ENCODE results near the gene PBX1.
A peak's percentile ranks its signal among the peaks of the same experiment; 100 is the strongest.
"Not testable (repeated sequence)": the region's sequence is repeated elsewhere in the genome, so short reads cannot be mapped to it uniquely, and the experiment has no call there.

PBX1 gene

DNA sequence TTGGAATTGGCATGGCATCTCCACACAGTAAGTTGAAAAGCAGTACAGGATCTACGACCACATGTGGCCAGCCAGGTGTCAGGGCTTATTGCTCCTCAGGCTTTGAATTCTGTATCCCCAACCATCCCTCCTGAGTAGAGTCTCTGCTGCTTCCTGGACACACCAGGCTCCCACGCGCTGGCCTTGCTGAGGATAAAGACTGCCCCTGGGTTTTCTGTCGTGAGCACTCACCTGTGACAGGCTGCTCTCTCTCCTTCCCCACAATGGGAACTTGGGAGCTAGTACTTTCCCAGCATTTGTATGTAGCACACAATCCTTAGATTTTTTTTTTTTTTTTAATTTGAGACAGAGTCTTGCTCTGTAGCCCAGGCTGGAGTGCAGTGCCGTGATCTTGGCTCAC, 33.6 kb downstream of the PBX1 start:
- DNase-seq, result no peak

DNA sequence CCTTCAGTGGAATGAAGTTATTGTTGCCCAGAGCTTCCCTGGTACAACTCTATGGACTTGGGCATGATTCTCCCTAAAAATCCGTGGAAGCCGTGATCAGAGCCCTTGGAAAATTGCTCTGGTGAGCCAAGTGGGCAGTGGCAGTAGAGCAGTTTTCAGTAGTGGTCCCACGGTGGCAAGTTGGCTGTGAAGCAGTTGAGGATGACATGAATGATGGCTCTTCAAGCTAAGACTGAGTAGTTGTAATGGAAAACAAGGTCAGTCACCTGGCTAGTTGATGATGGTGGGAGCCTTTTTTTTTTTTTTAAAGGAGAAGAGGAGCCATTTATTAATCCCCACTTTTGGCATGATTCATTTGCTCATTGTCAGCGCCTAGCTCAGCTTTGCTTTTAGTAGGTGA, 36.2 kb downstream of the PBX1 start:
- DNase-seq, result no peak

DNA sequence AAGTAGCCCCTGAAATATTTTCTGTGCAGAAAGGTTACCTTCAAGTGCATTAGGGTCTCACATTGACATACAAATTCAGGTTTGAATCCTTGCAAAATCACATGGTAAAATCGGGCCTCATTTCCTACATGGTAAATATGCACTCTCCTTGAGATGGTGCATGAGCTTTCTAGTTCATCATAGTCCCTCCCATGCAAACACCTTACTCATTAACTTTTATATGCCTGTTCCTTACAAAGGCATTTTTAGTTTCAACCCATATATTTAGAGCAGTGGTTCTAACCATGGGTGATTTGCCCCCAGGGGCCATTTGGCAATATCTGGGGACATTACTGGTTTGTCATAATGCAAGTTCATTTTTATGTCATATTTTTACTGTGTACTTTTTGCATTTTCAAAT, 37.2 kb downstream of the PBX1 start:
- no peak for DNase-seq

DNA sequence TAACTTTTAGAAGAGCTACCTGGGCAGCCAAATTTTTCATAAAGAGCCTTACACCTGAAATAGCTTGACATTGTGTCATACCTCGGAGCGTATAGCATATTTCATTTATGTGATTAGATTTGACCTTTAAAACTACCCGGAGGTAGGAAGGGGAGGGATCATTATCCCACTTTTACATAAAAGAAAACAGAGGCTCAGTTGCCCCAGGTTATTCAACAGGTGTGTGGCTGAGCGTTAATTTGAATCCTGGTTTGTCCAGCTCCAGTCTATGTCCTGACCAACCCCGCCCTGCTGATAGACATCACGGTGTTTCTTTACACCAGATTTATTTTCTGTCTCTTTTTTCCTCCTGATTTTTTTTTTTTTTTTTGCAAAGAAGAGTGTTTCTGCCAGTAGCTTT, 39.7 kb downstream of the PBX1 start:
- no peak for DNase-seq

DNA sequence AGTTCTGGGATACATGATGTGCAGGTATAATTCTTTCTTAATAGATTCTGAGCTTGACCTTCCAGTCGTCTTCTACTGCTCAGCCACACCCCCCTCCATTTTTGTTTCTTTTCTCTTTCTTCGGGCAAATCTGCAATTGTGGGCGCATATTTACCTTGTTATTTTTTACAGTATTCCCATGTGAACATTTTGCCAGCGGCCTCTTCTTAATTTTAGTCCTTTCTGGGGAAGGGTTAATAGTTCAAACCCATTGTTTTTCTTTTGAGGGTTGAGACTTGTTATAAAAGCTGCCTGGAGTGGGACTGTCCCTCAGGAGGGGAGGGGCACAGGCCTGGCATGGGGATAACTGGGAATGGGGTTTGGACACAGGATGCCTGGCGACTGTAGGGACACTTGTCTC, 40.3 kb downstream of the PBX1 start:
- no peak for DNase-seq

DNA sequence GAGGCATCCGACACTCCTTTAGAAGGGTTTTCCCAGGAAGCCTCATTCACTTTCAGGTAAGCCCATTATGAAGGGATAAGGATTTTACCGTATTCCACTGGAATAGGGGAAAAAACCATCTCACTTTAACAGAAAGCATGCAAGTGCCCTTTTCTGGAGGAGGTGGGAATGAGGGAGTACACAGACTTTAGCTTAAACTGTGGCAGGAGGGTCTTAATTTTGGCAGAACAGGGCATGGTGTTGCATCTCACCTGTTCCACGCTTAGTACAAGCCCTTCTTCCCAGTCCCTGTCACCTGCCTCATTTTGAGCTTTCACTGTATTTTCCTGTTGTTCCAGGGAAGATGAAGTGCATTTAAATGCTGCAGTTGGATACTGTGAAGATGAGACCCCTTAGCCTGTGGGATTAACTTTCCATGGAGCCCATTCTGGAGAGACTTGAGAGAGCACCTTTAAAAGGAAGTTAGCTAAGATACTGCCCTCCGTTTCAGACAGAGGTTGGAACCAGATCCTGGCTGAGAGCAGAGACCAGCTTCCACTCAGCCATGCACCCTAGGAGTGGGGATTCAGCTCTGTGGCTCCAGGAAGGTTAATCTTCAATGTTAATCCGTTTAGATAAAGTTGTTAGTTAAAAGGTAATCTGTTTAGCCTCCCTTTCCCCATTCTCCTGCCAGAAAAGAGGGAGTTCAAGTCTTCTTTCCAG, 42.6 kb downstream of the PBX1 start:
- DNase-seq, result no peak

DNA sequence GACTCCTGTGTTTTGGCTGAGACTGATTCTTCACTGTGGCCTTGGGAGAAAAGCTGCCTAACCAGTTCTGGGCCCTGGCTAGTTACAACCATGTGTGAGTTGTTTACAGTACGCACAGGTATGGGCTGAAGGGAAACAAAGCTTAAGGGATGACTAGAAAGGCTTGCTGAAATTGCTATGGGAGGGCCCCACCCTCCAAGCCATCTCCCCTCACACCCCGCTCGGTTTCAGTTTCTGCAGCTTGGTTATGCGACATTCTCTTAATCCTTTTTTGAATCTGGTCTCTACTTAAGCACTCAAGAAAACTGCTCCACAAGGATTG, 43.1 kb downstream of the PBX1 start:
- DNase-seq, result no peak

DNA sequence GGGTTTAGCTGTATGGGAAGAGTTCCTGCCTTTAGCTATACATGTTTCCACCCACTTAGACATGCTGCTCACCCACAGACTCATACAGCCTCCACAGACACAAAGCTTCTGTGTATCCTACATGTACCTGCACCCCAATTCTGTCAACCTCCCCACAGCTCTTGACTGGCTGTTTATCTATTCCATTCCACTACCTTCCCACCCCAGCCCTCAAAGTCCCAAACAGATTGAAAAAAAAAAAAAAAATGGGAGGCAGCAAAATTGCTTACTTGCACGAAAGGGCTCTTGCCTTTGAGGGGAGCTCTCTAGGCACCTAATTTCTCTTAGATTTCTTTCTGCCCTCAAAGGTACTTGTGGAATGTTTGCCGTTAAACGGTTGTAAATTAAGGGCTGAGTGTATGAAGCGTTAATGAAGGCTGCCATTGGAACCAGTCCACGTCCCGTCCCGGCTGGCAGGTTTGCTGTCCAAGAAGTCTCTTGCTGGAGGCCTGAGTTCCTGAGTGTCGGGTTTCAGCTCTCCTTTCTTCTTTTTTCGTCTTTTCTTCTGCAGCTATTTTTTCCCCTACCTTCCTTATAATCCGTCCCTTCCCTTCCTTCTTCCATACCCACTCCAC, 43.6 kb downstream of the PBX1 start:
- no peak for DNase-seq

DNA sequence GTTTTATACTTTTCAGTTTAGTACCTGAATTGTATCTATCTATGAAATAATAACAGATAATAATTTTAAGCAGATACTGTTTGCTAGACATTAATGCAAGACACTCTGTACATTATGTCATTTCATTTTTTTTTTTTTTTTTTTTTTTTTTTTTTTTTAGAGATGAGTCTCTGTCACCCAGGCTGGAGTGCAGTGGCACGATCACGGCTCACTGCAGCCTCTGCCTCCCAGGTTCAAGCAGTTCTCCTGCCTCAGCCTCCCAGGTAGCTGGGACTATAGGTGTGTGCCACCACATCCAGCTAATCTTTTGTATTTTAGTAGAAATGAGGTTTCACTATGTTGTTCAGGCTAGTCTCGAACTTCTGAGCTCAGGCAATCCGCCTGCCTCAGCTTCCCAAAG, 44.8 kb downstream of the PBX1 start:
- DNase-seq, result not testable (repeated sequence)

DNA sequence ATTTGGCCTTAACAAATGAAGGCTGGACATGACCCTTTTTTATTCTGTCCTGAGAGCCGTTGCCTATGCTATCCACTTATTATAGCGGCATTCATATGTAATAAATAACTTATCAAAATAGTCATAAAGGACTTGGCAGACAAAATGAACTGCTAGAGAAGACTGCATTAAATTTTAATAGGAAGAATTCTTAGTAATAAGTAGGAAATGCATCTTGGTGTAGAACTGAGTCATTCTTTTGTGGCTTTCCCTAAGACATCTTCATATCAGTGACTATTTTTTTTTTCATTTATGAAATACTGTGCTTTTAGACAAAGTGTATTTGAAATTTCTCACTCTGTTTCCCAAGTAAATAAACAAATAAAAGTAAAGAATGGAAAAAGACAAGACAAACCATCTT, 45.6 kb downstream of the PBX1 start:
- DNase-seq, result no peak

DNA sequence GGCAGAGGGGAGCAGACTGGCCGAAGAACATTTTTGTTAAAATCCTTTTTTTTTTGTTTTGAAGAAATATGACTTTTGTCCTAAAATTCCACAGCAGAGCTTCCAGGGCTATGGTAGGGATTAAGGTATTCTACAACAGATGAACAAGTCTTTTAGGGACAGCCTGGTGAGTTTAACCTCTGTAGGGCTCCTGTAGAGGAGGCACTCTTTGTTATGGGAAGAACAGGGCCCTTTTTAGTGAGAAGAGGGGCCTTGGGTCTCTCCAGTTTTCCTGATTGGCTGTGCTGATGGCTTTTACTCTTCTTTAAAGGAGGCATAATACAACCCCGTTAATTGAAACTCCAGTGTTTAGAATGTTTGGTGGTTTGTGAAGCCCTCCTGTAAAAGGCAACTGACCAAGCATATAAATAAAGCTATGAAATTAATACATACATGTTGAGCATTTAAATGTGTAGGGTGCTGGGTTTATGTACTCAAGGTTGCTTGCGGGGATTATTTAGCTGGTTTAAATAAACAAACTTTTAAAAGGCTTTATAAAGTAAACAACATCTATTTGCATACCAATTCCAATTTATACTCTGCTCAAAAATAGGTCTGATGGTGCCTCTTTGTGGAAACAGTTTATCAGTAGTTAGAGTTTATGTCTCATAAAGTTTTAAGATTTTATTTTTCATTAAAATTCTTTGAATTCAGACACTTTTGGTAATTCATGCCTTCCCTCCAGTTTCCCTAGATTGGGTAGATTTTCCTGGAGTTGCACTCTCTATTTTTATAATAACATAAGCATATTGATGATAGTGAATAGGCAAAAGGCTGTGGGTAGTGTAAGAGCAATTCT, 46.5 kb downstream of the PBX1 start:
- no peak for DNase-seq

DNA sequence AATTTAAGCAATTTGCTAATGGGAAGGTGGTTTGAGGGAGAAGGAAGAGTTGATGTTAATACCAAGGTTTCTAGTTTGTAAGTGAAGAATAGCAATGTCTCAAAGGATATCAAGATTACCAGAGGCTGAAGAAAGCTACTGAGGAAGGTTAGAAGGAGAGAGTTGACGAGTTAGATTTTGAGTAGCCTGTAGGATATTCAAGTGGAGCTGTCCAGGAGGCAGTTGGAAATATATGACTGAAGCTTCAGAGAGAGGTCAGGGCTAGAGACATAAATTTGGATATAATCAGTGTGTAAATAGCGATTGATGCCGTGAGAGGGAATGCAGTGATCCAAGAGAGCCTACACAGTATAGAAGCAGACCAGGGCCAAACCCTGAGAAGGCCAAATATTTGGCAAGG, 48.4 kb downstream of the PBX1 start:
- DNase-seq, result no peak

DNA sequence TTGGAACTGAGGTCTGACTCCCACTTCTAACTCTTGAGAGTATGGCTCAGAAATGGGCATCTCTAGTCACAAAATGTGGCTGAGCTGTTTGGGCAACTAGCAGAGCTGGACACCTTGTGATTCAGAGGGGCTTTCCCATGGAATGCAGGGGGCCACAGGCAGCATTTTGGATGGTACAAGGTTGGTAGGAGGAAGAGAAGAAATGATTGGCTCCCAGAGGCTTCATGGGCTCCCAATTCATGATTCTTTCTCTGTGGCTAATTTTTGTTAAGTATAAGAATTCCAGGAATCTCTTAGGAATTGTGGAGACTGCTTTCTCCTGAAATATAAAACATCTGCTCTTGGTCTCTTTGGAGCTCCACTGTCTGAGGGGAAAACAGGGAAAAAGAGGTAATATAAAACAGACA, 49.7 kb downstream of the PBX1 start:
- DNase-seq, result no peak

DNA sequence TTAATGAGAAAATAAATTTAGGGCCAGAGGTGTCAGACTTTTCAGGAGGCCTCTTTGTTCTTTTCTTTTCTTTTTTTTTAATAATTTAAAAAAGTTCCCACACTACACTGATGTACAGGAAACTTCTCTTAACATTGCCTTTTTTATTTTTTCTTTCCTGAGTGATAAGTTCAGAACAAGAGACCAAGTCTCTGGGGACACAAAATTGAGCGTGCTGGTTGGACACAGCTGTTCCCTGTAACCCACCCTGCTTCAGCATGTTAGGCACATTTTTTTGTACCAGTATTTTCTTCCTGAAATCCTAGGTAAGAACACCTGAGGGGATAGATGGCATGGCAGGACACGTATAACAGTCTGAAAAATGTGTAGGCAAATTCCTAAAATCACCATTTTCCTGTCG, 50.1 kb downstream of the PBX1 start:
- DNase-seq, result no peak

DNA sequence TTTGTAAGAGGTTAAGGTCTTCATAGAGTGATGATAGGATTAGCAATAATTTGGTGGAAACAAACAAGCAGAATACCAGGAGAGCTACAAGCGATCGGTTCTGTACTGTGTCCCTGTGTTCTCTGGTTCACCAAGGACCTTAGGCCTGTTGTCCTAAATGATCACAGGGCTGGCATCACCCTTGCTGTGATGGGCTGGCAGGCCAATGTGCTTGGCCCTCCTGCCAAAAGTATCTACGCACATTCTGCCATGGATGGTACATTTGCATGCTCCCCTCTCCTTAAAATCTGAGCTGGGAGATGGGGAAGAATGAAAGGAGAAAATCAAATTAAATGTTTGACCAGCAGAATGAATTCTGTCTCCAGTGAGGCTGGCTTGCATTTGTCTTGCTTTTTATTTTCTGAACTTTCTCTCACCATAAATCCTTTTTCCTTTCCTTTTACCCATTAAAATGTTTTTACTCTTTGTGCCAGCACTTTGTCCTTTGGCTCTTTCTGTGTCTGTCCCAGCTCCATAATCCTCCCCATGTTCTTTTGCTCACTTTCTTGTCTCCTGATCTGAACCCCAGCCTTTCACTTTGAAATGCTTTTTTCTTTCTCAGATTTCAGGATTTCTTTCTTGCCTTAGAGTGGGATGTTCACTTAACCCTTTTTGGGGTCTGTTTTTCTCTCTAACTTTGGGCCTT, 51.7 kb downstream of the PBX1 start:
- no peak for DNase-seq

DNA sequence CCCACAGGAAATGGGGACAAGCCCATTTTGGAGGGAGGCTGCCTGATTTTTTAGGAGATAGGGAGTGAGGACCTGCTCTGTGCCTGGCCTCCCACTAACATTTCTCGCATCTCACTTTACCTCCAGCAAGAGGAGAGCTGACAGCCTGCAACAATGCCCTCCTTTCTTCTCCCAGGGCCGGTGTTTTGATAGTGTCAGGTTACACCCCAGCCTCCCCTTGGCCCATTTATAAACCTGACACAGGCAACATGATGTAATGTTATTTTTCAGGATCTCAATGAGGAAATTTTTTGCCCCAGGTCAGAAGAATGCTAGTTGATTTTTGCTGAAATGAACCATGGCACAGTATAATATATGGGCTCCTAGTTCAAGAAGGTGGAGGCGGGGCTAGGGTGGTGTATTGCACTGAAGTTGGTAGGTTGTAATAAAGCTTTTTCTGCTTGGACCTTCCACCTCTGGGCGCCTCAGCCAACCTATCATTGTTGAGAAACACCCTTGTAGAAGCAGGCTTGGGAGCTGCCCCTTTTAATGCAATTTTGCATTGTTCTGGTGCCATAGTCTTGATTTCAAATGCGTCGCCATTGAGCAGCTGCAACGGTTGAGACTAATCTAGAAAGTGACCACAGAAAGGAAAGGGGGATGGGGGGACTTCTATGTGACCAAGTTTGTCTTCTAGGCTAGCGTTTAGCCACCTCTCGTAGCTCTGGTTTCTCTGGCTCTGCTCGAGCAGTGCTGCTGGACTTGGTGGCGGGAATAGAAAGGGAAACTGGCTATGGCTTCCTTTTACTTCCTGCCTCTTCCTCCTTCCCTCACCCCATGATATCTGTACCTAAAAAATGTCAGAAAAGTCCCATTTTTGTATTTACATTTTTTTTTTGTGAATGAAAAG, 53.0 kb downstream of the PBX1 start:
- DNase-seq, result peak; percentile 82

DNA sequence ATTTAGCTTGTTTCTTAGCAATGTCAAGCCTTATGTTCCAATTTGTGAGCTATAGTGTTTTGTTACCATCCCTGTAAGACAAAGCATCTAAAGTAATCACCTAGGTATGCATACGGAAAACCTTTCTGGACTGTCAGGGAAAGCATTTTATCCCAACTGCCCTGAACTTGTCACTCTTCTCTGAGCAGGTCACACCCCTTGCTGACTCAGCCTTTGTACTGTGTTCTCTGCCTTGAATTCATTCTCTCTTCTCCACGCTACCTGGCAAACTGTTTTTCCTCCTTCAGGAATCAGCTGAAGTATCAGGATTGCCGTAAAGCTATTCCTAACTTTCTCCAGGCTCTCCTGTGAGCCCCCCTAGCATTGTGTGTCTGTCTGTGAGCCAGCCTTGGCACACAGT, 54.2 kb downstream of the PBX1 start:
- DNase-seq, result no peak

DNA sequence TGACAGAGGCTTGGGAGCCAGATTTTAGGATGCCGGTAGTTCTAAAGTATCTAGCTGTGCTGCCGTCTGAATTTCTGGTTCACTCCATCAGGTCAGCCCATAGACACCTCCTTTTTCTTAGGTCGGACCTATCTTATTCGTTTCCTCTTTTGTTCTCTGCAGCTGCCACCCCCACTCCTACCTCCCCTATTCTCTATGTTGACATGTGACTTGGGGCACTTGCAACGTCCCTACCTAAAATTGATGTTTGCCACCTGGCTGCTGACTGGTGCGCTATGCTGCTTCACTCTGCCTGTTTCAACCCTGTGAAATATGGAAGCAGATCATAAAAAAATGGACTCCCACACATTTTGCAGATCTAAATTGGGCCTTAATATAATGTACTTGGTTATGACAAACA, 55.3 kb downstream of the PBX1 start:
- DNase-seq, result peak; percentile 18

DNA sequence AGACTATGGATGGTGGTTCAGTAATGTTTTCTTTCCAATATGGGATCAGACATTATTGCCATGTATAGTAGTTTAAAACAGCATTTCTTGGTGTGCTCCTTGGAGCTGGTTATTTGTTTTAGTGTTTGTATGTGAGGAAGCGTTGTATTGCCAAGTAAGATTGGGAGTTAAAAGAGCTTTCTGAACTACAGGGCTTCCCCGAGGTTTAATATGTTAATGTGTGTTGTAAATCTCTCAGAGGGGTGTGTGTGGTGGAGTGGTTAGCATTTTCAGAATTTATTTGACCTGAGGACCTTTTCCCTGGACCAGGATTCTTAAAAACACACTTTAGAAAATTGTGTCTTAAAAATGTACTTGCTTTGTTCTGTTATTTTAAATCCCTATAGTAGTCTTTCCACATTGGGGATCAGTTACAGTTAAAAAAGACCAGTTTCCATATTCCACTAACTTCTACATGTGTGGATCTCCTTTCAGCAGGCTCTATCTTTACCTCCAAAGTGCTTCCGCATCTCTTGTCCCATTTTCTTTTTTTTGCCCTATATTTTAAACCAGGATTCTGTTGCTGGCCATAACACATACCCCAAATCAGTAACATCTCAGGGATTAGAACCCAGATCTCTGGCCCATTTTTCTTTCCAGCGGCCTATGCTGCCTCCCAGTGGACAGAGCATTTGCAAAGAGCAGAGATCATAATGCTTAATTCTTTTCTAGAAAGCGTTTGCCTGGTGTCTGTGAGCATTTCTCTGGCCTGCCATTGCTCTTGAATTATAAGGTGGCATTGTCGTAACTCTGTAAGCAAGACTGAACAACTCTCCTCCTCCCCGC, 58.6 kb downstream of the PBX1 start:
- DNase-seq, result peak; percentile 52

DNA sequence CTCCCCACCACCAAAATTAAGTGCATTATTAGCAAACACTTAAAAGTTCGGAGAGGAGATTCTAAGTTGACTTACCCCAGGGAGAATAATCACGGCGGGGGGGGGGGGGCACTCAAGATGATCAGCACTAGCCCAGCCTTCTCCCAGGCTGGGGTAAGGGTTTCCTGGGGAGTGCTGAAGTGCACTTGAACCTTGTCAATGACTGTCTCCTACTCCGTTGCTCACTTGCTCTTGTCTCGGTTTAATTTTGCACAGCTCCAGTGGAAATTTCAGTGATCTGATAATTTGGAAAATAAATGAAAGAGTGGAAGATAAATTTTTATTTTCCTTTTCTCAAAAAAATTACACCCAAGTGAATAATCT, 59.2 kb downstream of the PBX1 start:
- DNase-seq, result peak; percentile 26

DNA sequence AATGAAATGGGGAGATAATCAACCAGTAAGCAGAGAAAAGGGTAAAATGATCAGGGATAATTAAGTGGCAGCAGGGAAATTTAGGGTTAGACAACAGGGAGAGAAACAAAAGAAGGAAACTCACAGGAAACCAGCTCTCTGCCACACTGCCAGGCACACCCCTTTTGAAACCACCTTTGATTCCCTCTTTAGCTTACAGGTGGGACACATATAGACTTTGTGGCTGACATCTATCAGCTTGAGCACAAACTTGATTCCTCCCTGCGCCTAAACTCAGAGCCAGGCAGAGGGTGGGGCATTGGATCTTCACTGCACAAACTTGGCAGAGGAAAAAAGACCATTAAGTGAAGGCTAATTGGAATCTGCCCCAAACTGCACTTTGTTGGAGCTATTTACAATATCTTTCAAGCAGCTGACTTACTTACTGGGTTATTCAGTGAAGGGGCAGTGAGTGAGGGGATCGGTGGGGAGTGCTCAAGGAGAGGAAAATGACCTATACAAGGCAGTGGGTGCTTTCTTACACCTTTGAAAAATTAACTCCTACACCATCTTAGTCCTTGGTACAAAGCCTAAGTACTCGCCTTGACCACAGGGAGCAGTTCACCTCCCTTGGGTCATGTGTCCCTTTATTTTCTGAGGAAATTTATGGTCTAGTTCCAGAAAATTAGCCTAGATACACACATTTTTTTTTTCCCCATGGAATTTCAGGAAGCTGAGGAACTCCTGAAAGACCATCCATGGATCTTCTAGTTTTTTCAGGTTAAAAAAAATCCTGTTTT, 60.2 kb downstream of the PBX1 start:
- no peak for DNase-seq

All from NCI-H1436 (cell line).